ENCODE results near the gene MTG2. TPM values are rescaled to one million over a fixed set of nuclear protein-coding genes. Genes with fewer than 3 reads are reported as not detected.

MTG2 gene
- total and polyA plus RNA-seq, 2 of the 8 experiments (the other 6 are each of a cell fraction or from before 2014, with no cell fraction given): 14.4 to 22.8 TPM

- no peak overlapping the region for H4K91ac ChIP-seq (replicated peaks; ENCODE audit: insufficient read length, low read length)
- no peaks in the 10 kb centered on the region for H3K23me2 ChIP-seq (ENCODE audit: low read depth, low read length)
- no peaks in the 10 kb centered on the region for H3K4me1 ChIP-seq (replicated peaks in 1 of 4; ENCODE audit: control insufficient read depth in 3 of 4, insufficient read depth in 4 of 4, low read length in 3 of 4)
- no peak overlapping the region for H3K4me2 ChIP-seq (ENCODE audit: insufficient read depth in 1 of 2, low read depth in 2 of 2, low read length in 2 of 2)
- no peak overlapping the region for H2BK5ac ChIP-seq (ENCODE audit: low read depth, low read length)
- no peak overlapping the region for H3K23ac ChIP-seq (ENCODE audit: insufficient read length)
- H4K20me1 ChIP-seq (replicated peaks in 1 of 2; ENCODE audit: control insufficient read depth in 1 of 2, insufficient read depth in 2 of 2, low read length in 2 of 2): peaks cover 9 to 37% of the 10 kb centered on the region in 2 experiments
- H3K4me3 ChIP-seq (ENCODE audit: extremely low read depth in 1 of 4, insufficient read depth in 2 of 4, low read depth in 3 of 4, low read length in 4 of 4): no peak overlapping the region
- H3K18ac ChIP-seq (ENCODE audit: extremely low read depth, low read length): no peak overlapping the region
- no peak overlapping the region for H3K27ac ChIP-seq (ENCODE audit: low read depth, low read length)
- H2AK5ac ChIP-seq (ENCODE audit: low read depth, low read length): no peak overlapping the region
- no peak overlapping the region for H2BK120ac ChIP-seq (replicated peaks; ENCODE audit: low read depth, low read length)
- H3K4ac ChIP-seq (replicated peaks; ENCODE audit: insufficient read length, low read depth, low read length): no peak overlapping the region
- FAIRE-seq (no peak), DNase-seq (ENCODE audit: low read depth in 1 of 2, low spot score in 2 of 2) (no peak)
- H2BK12ac ChIP-seq (ENCODE audit: low read depth, low read length): no peak overlapping the region
- ChIA-PET POLR2A (ENCODE audit: partially characterized antibody) (no interaction called here), CTCF (ENCODE audit: partially characterized antibody) (interaction anchor here (2.1 kb wide), 1 partner anchor 10 kb away, joined by 6 read pairs; no protein-coding TSS in a partner anchor)
- H3K56ac ChIP-seq (replicated peaks; ENCODE audit: insufficient read length, low read depth, low read length): no peak overlapping the region
- no peak overlapping the region for H2AFZ ChIP-seq (ENCODE audit: low read length)
- no peak overlapping the region for H4K8ac ChIP-seq (ENCODE audit: extremely low read depth, insufficient read depth, low read length)
- no peak overlapping the region for H2BK15ac ChIP-seq (ENCODE audit: low read length)
- WGBS, 2 experiments (ENCODE audit: extremely low coverage in 1 of 2, insufficient coverage in 1 of 2, insufficient read length in 1 of 2, insufficient replicate concordance in 2 of 2, low coverage in 1 of 2, low lambda C conversion rate in 2 of 2, missing lambda C conversion rate in 1 of 2): 95% methylated on average over 24 of the region's 25 CpGs; no CpG with 5 or more reads in 1 of the 2 experiments
- no peak overlapping the region for H3K9ac ChIP-seq (replicated peaks in 1 of 4; ENCODE audit: extremely low read depth in 1 of 4, low read depth in 3 of 4, low read length in 3 of 4)
- H4K5ac ChIP-seq (ENCODE audit: insufficient read length, low read depth, low read length): no peak overlapping the region
- peaks cover 13 to 50% (median 34%) of the 10 kb centered on the region in 4 experiments for H3K36me3 ChIP-seq (ENCODE audit: control insufficient read depth in 2 of 4, insufficient read depth in 4 of 4, low read length in 3 of 4)
- H3K79me2 ChIP-seq (ENCODE audit: control insufficient read depth in 1 of 2, insufficient read depth in 2 of 2, low read length in 2 of 2): peaks cover 0 to 15% of the 10 kb centered on the region in 2 experiments; a peak in 2 of 4 replicates
- H3K79me1 ChIP-seq (ENCODE audit: low read depth, low read length): peaks cover 5% of the 10 kb centered on the region; the same call in 1 of the 2 replicates
- H3K14ac ChIP-seq (ENCODE audit: insufficient read length): no peak overlapping the region
- no peaks in the 10 kb centered on the region for H3K9me3 ChIP-seq (ENCODE audit: insufficient read depth in 2 of 2, low read depth in 1 of 2, low read length in 1 of 2)
- H3K27me3 ChIP-seq (replicated peaks in 1 of 4; ENCODE audit: control insufficient read depth in 3 of 4, extremely low read depth in 1 of 4, insufficient read depth in 3 of 4, low read length in 3 of 4): no peaks in the 10 kb centered on the region
- no peak overlapping the region for H2BK20ac ChIP-seq (ENCODE audit: low read length)
- no peak for TF ChIP-seq MAX (IDR thresholded peaks at IDR 0.05)
- TF ChIP-seq SP1 (IDR thresholded peaks at IDR 0.05; ENCODE audit: low read depth, low read length): no peak
- no peak for TF ChIP-seq RFX5 (IDR thresholded peaks at IDR 0.05; ENCODE audit: borderline replicate concordance, low read depth, low read length)
- no peak for TF ChIP-seq KDM4A (IDR thresholded peaks at IDR 0.05; ENCODE audit: low read depth, low read length, severe bottlenecking)
- TF ChIP-seq RAD21 (IDR thresholded peaks at IDR 0.05 in 1 of 2, conservative IDR thresholded peaks at IDR 0.05 in 1 of 2; ENCODE audit: low read depth in 2 of 2, low read length in 2 of 2): no peak
- no peak for TF ChIP-seq BACH1 (IDR thresholded peaks at IDR 0.05; ENCODE audit: low read length)
- TF ChIP-seq TEAD4 (IDR thresholded peaks at IDR 0.05; ENCODE audit: low read depth, low read length): no peak
- TF ChIP-seq CHD2 (IDR thresholded peaks at IDR 0.05; ENCODE audit: low read length): no peak
- TF ChIP-seq SAP30 (IDR thresholded peaks at IDR 0.05; ENCODE audit: insufficient read depth, insufficient replicate concordance, low read length): no peak
- TF ChIP-seq PHF8 (conservative IDR thresholded peaks at IDR 0.05; ENCODE audit: low read depth, low read length): no peak
These were observed 19.4 kb upstream of the MTG2 start for GRCh38 chr20:62163485-62163865.
